Cardiac fibroblast (primary cell): ENCODE measurements around the gene MUC21.

ENCODE experiments used
- DNase-seq, 2 donors: peaks; one replicate each; pipeline versions ENCODE4 v3.0.0 to v3.0.0-alpha.2; 2010; ENCODE audit warnings: low read depth in 2 of 2
- H3K4me3 ChIP-seq, 2 donors: replicated peaks in 1 of 2; 1 replicate in 1 of 2; 2 replicates in 1 of 2; pipeline ENCODE4 v1.5.1; 2011; ENCODE audit warnings: low read depth in 2 of 2, low read length in 2 of 2, mild to moderate bottlenecking in 2 of 2, moderate library complexity in 1 of 2
- CTCF ChIP-seq: IDR thresholded peaks from one replicate; pipeline ENCODE4 v1.5.1; 2011; ENCODE audit warnings: low read depth, mild to moderate bottlenecking, low read length, inconsistent platforms

The MUC21 gene

GRCh38 chr6:31004794-31005193 is 21.3 kb downstream of the MUC21 start:
- H3K4me3 ChIP-seq, result no peak overlapping the region
- DNase-seq, result no peak
- no peak for TF ChIP-seq CTCF

GRCh38 chr6:31005249-31006020 is 21.9 kb downstream of the MUC21 start:
- DNase-seq, result no peak
- no peak for TF ChIP-seq CTCF
- no peak overlapping the region for H3K4me3 ChIP-seq

GRCh38 chr6:31007694-31008093 is 24.2 kb downstream of the MUC21 start:
- no peak for TF ChIP-seq CTCF
- DNase-seq, result peak; percentile 56 to 73
- H3K4me3 ChIP-seq, result no peak overlapping the region

- H3K4me3 ChIP-seq, result no peak overlapping the region
- no peak for DNase-seq
- TF ChIP-seq CTCF, result no peak
These were observed 24.6 kb downstream of the MUC21 start for GRCh38 chr6:31008165-31008564.

GRCh38 chr6:31009731-31010130 is 26.2 kb downstream of the MUC21 start:
- no peak overlapping the region for H3K4me3 ChIP-seq
- TF ChIP-seq CTCF, result no peak
- peak in 1 of 2 donors; percentile 5 for DNase-seq

GRCh38 chr6:31010393-31011060 is 27.0 kb downstream of the MUC21 start, which contains the start of gene MUC22:
Gene MUC22 (plus strand): TSS chr6:31010474. CDS start chr6:31010707, 233 bp downstream.
- DNase-seq, result peak; percentile 27 to 74
- no peak within 1 kb of the TSS for H3K4me3 ChIP-seq
- TF ChIP-seq CTCF, result no peak
